BLaER1 (cell line): ENCODE data around the gene SETD6.

Experiments
- H3K27ac ChIP-seq: shearing (Covaris generic); formaldehyde crosslinking; 2 replicates; pipeline ENCODE4 v1.8.1; 2022
- H3K27me3 ChIP-seq: shearing (Covaris generic); formaldehyde crosslinking; 2 replicates; pipeline ENCODE4 v1.8.1; 2022
- H3K36me3 ChIP-seq: shearing (Covaris generic); formaldehyde crosslinking; 2 replicates; pipeline ENCODE4 v1.8.1; 2022
- H3K4me1 ChIP-seq: shearing (Covaris generic); formaldehyde crosslinking; 2 replicates; pipeline ENCODE4 v1.8.1; 2022
- H3K4me2 ChIP-seq: shearing (Covaris generic); formaldehyde crosslinking; 2 replicates; pipeline ENCODE4 v1.8.1; 2022
- H3K4me3 ChIP-seq: shearing (Covaris generic); formaldehyde crosslinking; 2 replicates; pipeline ENCODE4 v1.8.1; 2022
- H3K9ac ChIP-seq: shearing (Covaris generic); formaldehyde crosslinking; 2 replicates; pipeline ENCODE4 v1.8.1; 2022
- H3K9me3 ChIP-seq: shearing (Covaris generic); formaldehyde crosslinking; 2 replicates; pipeline ENCODE4 v1.8.1; 2022
- H4K20me1 ChIP-seq: shearing (Covaris generic); formaldehyde crosslinking; 2 replicates; pipeline ENCODE4 v1.8.1; 2022
- Cebpa-rat ChIP-seq: shearing (Covaris generic); IDR thresholded peaks from 2 replicates; pipeline ENCODE4 v1.8.1; 2022

Gene SETD6

GRCh38 chr16:58515125-58515870 lies at the start of gene SETD6:
Gene SETD6, plus strand, starts transcription at chr16:58515517. Its CDS starts 21 bp downstream, at chr16:58515538.
- Histone ChIP-seq H3K4me1 (peaks cover 28% of the 10 kb centered on the region), H3K27me3 (no peaks in the 10 kb centered on the region), H3K4me2 (peak within 1 kb of the TSS; percentile 83), H3K4me3 (peak within 1 kb of the TSS; percentile 88), H3K9ac (peak within 1 kb of the TSS; percentile 83), H4K20me1 (peaks cover 42% of the 10 kb centered on the region), H3K9me3 (no peaks in the 10 kb centered on the region), H3K36me3 (peaks cover 43% of the 10 kb centered on the region), H3K27ac (peak within 1 kb of the TSS; percentile 83)
- no peak for TF ChIP-seq Cebpa-rat

- H4K20me1 ChIP-seq: peaks cover 28% of the 10 kb centered on the region
- no peak overlapping the region for H3K4me2 ChIP-seq
- no peak overlapping the region for H3K4me3 ChIP-seq
- no peaks in the 10 kb centered on the region for H3K9me3 ChIP-seq
- no peak for TF ChIP-seq Cebpa-rat
- H3K9ac ChIP-seq: no peak overlapping the region
- H3K27ac ChIP-seq: no peak overlapping the region
- peaks cover 21% of the 10 kb centered on the region for H3K4me1 ChIP-seq
- no peaks in the 10 kb centered on the region for H3K36me3 ChIP-seq
- H3K27me3 ChIP-seq: peaks cover 66% of the 10 kb centered on the region
Measured at GRCh38 chr16:58465817-58466216, 49.5 kb upstream of the SETD6 start.

GRCh38 chr16:58466396-58466795 lies 48.9 kb upstream of the SETD6 start:
- Histone ChIP-seq H3K27ac (no peak overlapping the region), H3K36me3 (no peaks in the 10 kb centered on the region), H3K4me3 (no peak overlapping the region), H3K9ac (no peak overlapping the region), H3K4me1 (peaks cover 27% of the 10 kb centered on the region), H4K20me1 (peaks cover 28% of the 10 kb centered on the region), H3K27me3 (peaks cover 60% of the 10 kb centered on the region), H3K4me2 (no peak overlapping the region), H3K9me3 (no peaks in the 10 kb centered on the region)
- TF ChIP-seq Cebpa-rat: no peak

- TF ChIP-seq Cebpa-rat: no peak
- peaks cover 34% of the 10 kb centered on the region for H3K4me1 ChIP-seq
- no peaks in the 10 kb centered on the region for H3K36me3 ChIP-seq
- H3K4me2 ChIP-seq: no peak overlapping the region
- H3K9me3 ChIP-seq: no peaks in the 10 kb centered on the region
- H4K20me1 ChIP-seq: peaks cover 22% of the 10 kb centered on the region
- peaks cover 45% of the 10 kb centered on the region for H3K27me3 ChIP-seq
- H3K4me3 ChIP-seq: no peak overlapping the region
- H3K9ac ChIP-seq: no peak overlapping the region
- H3K27ac ChIP-seq: no peak overlapping the region
Measured at GRCh38 chr16:58467905-58468304, 47.4 kb upstream of the SETD6 start.

GRCh38 chr16:58471209-58471975 lies 43.9 kb upstream of the SETD6 start:
- no peak for TF ChIP-seq Cebpa-rat
- Histone ChIP-seq H4K20me1 (no peaks in the 10 kb centered on the region), H3K27me3 (peaks cover 10% of the 10 kb centered on the region), H3K4me2 (peak overlapping the region; percentile 30; the same call in 1 of the 2 replicates), H3K9me3 (no peaks in the 10 kb centered on the region), H3K27ac (no peak overlapping the region), H3K4me1 (peaks cover 18% of the 10 kb centered on the region), H3K9ac (no peak overlapping the region), H3K36me3 (no peaks in the 10 kb centered on the region), H3K4me3 (no peak overlapping the region)

GRCh38 chr16:58472266-58472665 lies 43.1 kb upstream of the SETD6 start:
- H3K27me3 ChIP-seq: peaks cover 2% of the 10 kb centered on the region; the same call in 1 of the 2 replicates
- H3K27ac ChIP-seq: no peak overlapping the region
- no peak overlapping the region for H3K4me3 ChIP-seq
- peaks cover 18% of the 10 kb centered on the region for H3K4me1 ChIP-seq
- H3K36me3 ChIP-seq: no peaks in the 10 kb centered on the region
- H3K9me3 ChIP-seq: no peaks in the 10 kb centered on the region
- H3K4me2 ChIP-seq: peak overlapping the region; percentile 30
- H3K9ac ChIP-seq: no peak overlapping the region
- TF ChIP-seq Cebpa-rat: no peak
- H4K20me1 ChIP-seq: no peaks in the 10 kb centered on the region

- H3K4me3 ChIP-seq: no peak overlapping the region
- H3K4me1 ChIP-seq: peaks cover 18% of the 10 kb centered on the region
- TF ChIP-seq Cebpa-rat: no peak
- no peaks in the 10 kb centered on the region for H3K9me3 ChIP-seq
- no peaks in the 10 kb centered on the region for H3K36me3 ChIP-seq
- H3K27ac ChIP-seq: no peak overlapping the region
- H4K20me1 ChIP-seq: no peaks in the 10 kb centered on the region
- no peak overlapping the region for H3K9ac ChIP-seq
- H3K4me2 ChIP-seq: peak overlapping the region; percentile 30
- no peaks in the 10 kb centered on the region for H3K27me3 ChIP-seq
Measured at GRCh38 chr16:58472827-58473226, 42.5 kb upstream of the SETD6 start.

- Histone ChIP-seq H3K27ac (no peak overlapping the region), H3K27me3 (no peaks in the 10 kb centered on the region), H3K36me3 (no peaks in the 10 kb centered on the region), H3K4me3 (no peak overlapping the region), H4K20me1 (no peaks in the 10 kb centered on the region), H3K9ac (no peak overlapping the region), H3K4me2 (no peak overlapping the region), H3K4me1 (peaks cover 18% of the 10 kb centered on the region), H3K9me3 (no peaks in the 10 kb centered on the region)
- TF ChIP-seq Cebpa-rat: no peak
Measured at GRCh38 chr16:58474296-58474695, 41.0 kb upstream of the SETD6 start.

- Histone ChIP-seq H3K27ac (no peak overlapping the region), H3K27me3 (no peaks in the 10 kb centered on the region), H3K4me3 (no peak overlapping the region), H3K4me2 (no peak overlapping the region), H3K36me3 (no peaks in the 10 kb centered on the region), H3K9ac (no peak overlapping the region), H3K4me1 (peaks cover 25% of the 10 kb centered on the region), H4K20me1 (no peaks in the 10 kb centered on the region), H3K9me3 (no peaks in the 10 kb centered on the region)
- TF ChIP-seq Cebpa-rat: no peak
Measured at GRCh38 chr16:58475091-58475619, 40.2 kb upstream of the SETD6 start.

- no peak for TF ChIP-seq Cebpa-rat
- Histone ChIP-seq H3K4me3 (no peak overlapping the region), H3K27me3 (no peaks in the 10 kb centered on the region), H3K4me1 (peaks cover 27% of the 10 kb centered on the region), H3K9ac (no peak overlapping the region), H3K27ac (no peak overlapping the region), H3K36me3 (no peaks in the 10 kb centered on the region), H3K4me2 (no peak overlapping the region), H3K9me3 (no peaks in the 10 kb centered on the region), H4K20me1 (no peaks in the 10 kb centered on the region)
Measured at GRCh38 chr16:58476791-58477190, 38.5 kb upstream of the SETD6 start.
